SU-DHL-6 (cell line): ENCODE measurements around the gene ALCAM.

ENCODE experiments used
- H2AFZ ChIP-seq: fragments of 200-600 bp; sonication (generic); 2 replicates; pipeline ENCODE4 v1.6.1; 2014; ENCODE audit warnings: low read depth, mild to moderate bottlenecking, moderate library complexity, mixed read lengths, antibody characterized with exemption, low read length; ENCODE audit not compliant: severe bottlenecking
- H3F3A ChIP-seq: fragments of 200-600 bp; shearing (Covaris generic); 2 replicates; pipeline ENCODE4 v1.6.0; 2016; ENCODE audit warnings: antibody characterized with exemption, mild to moderate bottlenecking; ENCODE audit not compliant: insufficient read depth
- H3K27ac ChIP-seq: fragments of 200-600 bp; sonication (generic); 2 replicates; pipeline ENCODE4 v1.5.1; 2016; ENCODE audit warnings: low read depth, mild to moderate bottlenecking, low read length, moderate library complexity, mixed read lengths
- H3K27me3 ChIP-seq: fragments of 200-600 bp; sonication (generic), shearing (Covaris generic); 2 replicates; pipeline ENCODE4 v1.6.0; 2014; ENCODE audit warnings: mild to moderate bottlenecking, low read length
- H3K36me3 ChIP-seq: fragments of 200-600 bp; sonication (generic); 2 replicates; pipeline ENCODE4 v1.6.1; 2014; ENCODE audit warnings: mild to moderate bottlenecking, low read length, mixed read lengths
- H3K4me2 ChIP-seq: fragments of 300-600, 200-600 bp; shearing (Covaris generic), sonication (generic); 2 replicates; pipeline ENCODE4 v1.6.0; 2014; ENCODE audit warnings: low read length, low read depth, mild to moderate bottlenecking; ENCODE audit not compliant: poor library complexity, severe bottlenecking
- H3K4me3 ChIP-seq: fragments of 200-600 bp; sonication (generic); 2 replicates; pipeline ENCODE4 v1.5.1; 2014; ENCODE audit warnings: antibody characterized with exemption, low read length, mild to moderate bottlenecking, mixed read lengths; ENCODE audit not compliant: insufficient read depth, poor library complexity, severe bottlenecking
- H3K79me2 ChIP-seq: fragments of 200-600 bp; sonication (generic); 2 replicates; pipeline ENCODE4 v1.6.1; 2014; ENCODE audit warnings: mild to moderate bottlenecking, low read length, moderate library complexity; ENCODE audit not compliant: insufficient read depth
- H3K9ac ChIP-seq: fragments of 200-600 bp; sonication (generic); 2 replicates; pipeline ENCODE4 v1.7.0; 2014; ENCODE audit warnings: mild to moderate bottlenecking, low read length
- H3K9me2 ChIP-seq: fragments of 200-600 bp; sonication (generic); replicated peaks from 2 replicates; pipeline ENCODE4 v1.6.1; 2014; ENCODE audit warnings: low read length; ENCODE audit not compliant: insufficient read depth
- H3K9me3 ChIP-seq: fragments of 200-600 bp; sonication (generic); 2 replicates; pipeline ENCODE4 v1.6.1; 2014; ENCODE audit warnings: low read length, mixed read lengths; ENCODE audit not compliant: insufficient read depth
- H4K20me1 ChIP-seq: fragments of 200-600 bp; sonication (generic); 2 replicates; pipeline ENCODE4 v1.6.1; 2014; ENCODE audit warnings: low read depth, mild to moderate bottlenecking, antibody characterized with exemption, low read length, moderate library complexity, mixed read lengths
- CTCF ChIP-seq: fragments of 200-600 bp; sonication (generic); IDR thresholded peaks from one replicate; pipeline ENCODE4 v1.5.1; 2017; ENCODE audit warnings: antibody characterized with exemption, mild to moderate bottlenecking, low read length, moderate library complexity; ENCODE audit not compliant: insufficient read depth, poor library complexity, severe bottlenecking
- EZH2phosphoT487 ChIP-seq: fragments of 200-600 bp; sonication (generic), shearing (Covaris generic); conservative IDR thresholded peaks from 2 replicates; pipeline ENCODE4 v1.6.1; 2018; ENCODE audit warnings: mild to moderate bottlenecking, antibody characterized with exemption, low read length, moderate library complexity, mixed read lengths

The ALCAM gene

GRCh38 chr3:105616374-105617121 lies 249.8 kb downstream of the ALCAM start:
- Histone ChIP-seq H3K4me2 (no peak overlapping the region), H3K9ac (no peak overlapping the region), H3K9me3 (no peaks in the 10 kb centered on the region), H3K27me3 (no peaks in the 10 kb centered on the region), H3K4me3 (no peak overlapping the region), H3K27ac (no peak overlapping the region), H3K9me2 (no peaks in the 10 kb centered on the region), H3K79me2 (no peaks in the 10 kb centered on the region), H4K20me1 (no peaks in the 10 kb centered on the region), H3F3A (no peaks in the 10 kb centered on the region), H2AFZ (no peak overlapping the region), H3K36me3 (no peaks in the 10 kb centered on the region)
- TF ChIP-seq EZH2phosphoT487: no peak
- TF ChIP-seq CTCF: no peak

GRCh38 chr3:105618556-105618955 lies 251.8 kb downstream of the ALCAM start:
- H4K20me1 ChIP-seq: no peaks in the 10 kb centered on the region
- no peaks in the 10 kb centered on the region for H3K27me3 ChIP-seq
- H3K9me3 ChIP-seq: no peaks in the 10 kb centered on the region
- H3K9me2 ChIP-seq: no peaks in the 10 kb centered on the region
- no peaks in the 10 kb centered on the region for H3K36me3 ChIP-seq
- H3K79me2 ChIP-seq: no peaks in the 10 kb centered on the region
- H3K4me2 ChIP-seq: no peak overlapping the region
- TF ChIP-seq EZH2phosphoT487: no peak
- no peak overlapping the region for H2AFZ ChIP-seq
- H3K27ac ChIP-seq: no peak overlapping the region
- H3K9ac ChIP-seq: no peak overlapping the region
- H3F3A ChIP-seq: no peaks in the 10 kb centered on the region
- no peak overlapping the region for H3K4me3 ChIP-seq

- Histone ChIP-seq H3K9me2 (no peaks in the 10 kb centered on the region), H3K9ac (no peak overlapping the region), H3F3A (no peaks in the 10 kb centered on the region), H4K20me1 (no peaks in the 10 kb centered on the region), H2AFZ (no peak overlapping the region), H3K36me3 (no peaks in the 10 kb centered on the region), H3K4me3 (no peak overlapping the region), H3K9me3 (no peaks in the 10 kb centered on the region), H3K27ac (no peak overlapping the region), H3K79me2 (no peaks in the 10 kb centered on the region), H3K27me3 (no peaks in the 10 kb centered on the region), H3K4me2 (no peak overlapping the region)
- no peak for TF ChIP-seq CTCF
- TF ChIP-seq EZH2phosphoT487: no peak
These were observed 252.9 kb downstream of the ALCAM start for GRCh38 chr3:105619651-105620050.

- H2AFZ ChIP-seq: peak overlapping the region; percentile 66
- H3K9ac ChIP-seq: no peak overlapping the region
- H3K79me2 ChIP-seq: no peaks in the 10 kb centered on the region
- no peaks in the 10 kb centered on the region for H3K36me3 ChIP-seq
- H3K9me3 ChIP-seq: no peaks in the 10 kb centered on the region
- H3K27ac ChIP-seq: no peak overlapping the region
- H3F3A ChIP-seq: no peaks in the 10 kb centered on the region
- no peaks in the 10 kb centered on the region for H3K9me2 ChIP-seq
- H4K20me1 ChIP-seq: no peaks in the 10 kb centered on the region
- H3K4me2 ChIP-seq: no peak overlapping the region
- no peak for TF ChIP-seq CTCF
- TF ChIP-seq EZH2phosphoT487: no peak
- no peak overlapping the region for H3K4me3 ChIP-seq
- no peaks in the 10 kb centered on the region for H3K27me3 ChIP-seq
These were observed 253.5 kb downstream of the ALCAM start for GRCh38 chr3:105620236-105620635.
